HG02870 (cell line): ENCODE data around the gene SLC39A2.
"Not testable (repeated sequence)": the region's sequence is repeated elsewhere in the genome, so short reads cannot be mapped to it uniquely, and the experiment has no call there.

Experiments used
- ATAC-seq: cut with Tn5 transposase; IDR thresholded peaks from one replicate; pipeline ENCODE4 v1.9.1; 2021; ENCODE audit warnings: mild to moderate bottlenecking, moderate library complexity; ENCODE audit not compliant: unreplicated experiment

The SLC39A2 gene

DNA sequence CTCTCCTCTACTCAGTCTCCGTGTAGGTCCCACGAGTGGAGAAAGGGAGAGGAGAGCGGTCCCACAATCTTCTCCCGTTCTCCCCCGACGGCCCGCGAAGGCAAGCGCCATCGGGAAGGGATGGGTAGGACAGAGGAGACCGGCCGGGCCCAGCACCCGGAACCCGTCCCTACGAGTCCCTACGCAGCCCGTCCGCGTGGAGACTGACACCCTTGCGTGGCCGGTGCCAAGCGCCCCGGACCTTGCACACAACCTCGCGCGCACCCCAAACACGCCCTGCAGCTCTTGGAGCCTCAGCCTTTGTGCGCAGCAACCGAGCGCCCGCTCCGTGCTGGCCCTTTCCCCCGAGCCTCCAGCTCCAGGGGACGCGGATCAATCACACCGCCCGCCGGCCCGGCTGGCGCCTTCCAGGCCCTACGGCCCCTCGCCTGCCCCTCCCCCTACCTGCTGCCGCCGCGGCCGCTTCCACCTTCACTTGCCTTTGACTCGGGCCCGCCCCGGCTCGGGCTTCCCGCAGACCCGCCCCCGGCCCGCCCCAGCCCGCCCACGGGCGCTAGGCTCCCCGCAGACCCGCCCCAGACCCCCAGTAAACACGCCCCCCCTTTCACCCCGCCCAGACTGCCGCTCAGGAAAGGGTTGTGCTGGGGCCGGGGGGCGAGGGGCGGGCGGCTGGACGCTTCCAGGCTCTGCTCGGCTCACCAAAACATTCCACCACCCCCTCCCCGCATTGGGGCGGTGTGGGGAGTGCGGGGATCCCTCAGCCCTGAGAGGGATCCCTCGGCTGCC, 25.7 kb downstream of the SLC39A2 start, which contains the start of gene NDRG2:
NDRG2 (minus strand) TSS at position 477 of the 786 bp plus-strand sequence. CDS start 1,746 bp downstream, outside the sequence.
- ATAC-seq = no peak

DNA sequence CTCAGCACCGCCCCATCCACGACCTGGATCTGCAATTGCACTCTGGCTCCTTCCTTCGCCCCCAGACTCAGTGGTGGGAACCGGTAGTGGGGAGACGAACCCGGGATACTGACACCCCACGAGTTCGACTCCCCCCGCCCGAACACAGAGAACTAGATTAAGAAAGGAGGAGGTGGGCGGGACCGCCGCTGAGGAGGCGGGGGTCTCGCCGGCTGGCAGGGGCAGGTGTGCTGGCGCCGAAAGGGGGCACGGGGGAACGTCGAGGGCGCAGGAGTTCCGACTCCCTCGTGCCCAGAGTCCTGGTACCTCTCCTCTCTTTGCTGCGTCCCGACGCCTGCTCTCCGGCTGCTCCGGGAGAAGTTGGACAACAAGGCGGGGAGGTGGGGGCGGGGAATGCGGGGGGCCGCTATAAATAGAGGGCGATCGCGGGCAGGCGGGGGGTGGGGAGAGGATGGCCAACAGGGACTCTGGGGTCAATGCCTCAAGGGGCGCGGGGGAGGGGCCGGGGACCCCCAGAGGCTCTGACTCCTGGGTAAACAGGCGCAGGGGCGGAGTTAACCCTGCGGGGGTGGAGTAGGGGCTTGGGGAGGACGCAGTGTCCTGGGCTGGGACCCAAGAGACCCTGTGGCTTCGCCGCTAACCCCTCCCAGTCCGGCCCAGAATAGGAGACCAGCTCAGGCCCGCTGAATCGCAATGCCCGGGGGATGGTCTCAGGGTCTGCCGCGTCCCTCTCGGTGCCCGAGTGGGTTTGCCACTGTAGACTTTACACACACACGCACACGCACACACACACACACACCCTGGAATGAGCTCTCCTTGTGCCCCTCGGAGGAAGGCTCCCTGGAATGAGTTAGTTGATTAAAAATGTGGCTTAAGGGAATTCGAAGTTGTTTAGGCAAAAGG, 26.5 kb downstream of the SLC39A2 start:
- no peak for ATAC-seq

- ATAC-seq = no peak
Observed at GRCh38 chr14:21026274-21026987, 27.3 kb downstream of the SLC39A2 start.

GRCh38 chr14:21026988-21027315, 27.9 kb downstream of the SLC39A2 start:
- ATAC-seq = no peak

- ATAC-seq = no peak
Observed at GRCh38 chr14:21029917-21030316, 30.8 kb downstream of the SLC39A2 start, which contains the start of gene TPPP2. TSS of gene TPPP2 (plus strand) at chr14:21030217. CDS start at chr14:21030582, 365 bp downstream.

GRCh38 chr14:21030531-21030930, 31.4 kb downstream of the SLC39A2 start:
- no peak for ATAC-seq

GRCh38 chr14:21032326-21033132, 33.4 kb downstream of the SLC39A2 start:
- ATAC-seq = no peak

DNA sequence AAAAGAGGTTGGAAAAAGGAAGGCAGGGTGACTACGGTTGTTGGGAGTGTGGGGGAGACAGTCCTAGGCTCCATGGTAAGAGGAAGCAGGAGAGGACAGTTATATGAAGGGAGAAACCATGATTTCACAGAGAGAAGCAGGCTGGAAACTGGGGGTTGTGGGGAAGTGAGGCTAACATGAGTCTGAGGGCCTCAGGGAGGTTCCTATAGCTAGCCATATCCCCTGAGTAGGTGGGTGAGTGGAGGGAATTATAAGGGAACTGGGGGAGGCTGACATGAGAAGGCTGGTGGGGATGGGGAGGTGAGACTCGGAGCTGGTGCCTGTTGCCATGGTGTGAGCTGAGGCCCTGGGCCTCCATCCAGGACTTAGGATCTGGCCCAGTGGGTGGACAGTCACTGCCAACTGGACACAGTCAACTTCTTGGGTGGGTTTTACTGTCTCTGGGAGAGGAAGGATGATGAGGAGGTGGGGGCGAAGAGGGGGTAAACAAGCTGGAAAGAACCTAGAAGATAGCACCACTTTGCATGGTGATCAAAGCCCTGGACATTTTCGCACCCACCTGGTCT, 34.1 kb downstream of the SLC39A2 start:
- no peak for ATAC-seq

- no peak for ATAC-seq
Observed at GRCh38 chr14:21034707-21035106, 35.6 kb downstream of the SLC39A2 start, which contains the start of gene RNASE13. TSS of gene RNASE13 (minus strand) at chr14:21034807. CDS start at chr14:21034288, 519 bp downstream.

DNA sequence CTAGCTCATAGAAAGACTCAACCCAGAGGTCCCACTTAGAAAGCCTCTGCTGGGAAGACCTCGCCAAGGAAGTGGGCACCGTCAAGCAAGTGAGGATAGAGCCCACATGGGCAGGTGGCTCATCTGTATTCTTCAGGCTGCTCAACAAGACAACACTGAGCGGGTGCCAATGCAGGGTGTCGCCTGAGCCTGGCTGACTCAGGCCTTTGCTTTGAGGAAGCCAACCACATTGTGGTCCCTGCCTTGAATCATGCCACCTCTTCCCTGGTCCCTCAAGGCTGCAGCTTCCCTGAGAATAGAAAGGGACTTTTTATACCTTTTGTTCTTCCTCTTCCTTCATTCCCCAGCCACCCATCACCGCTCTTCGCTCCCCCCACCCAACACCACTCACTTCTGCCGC, 37.7 kb downstream of the SLC39A2 start:
- no peak for ATAC-seq

DNA sequence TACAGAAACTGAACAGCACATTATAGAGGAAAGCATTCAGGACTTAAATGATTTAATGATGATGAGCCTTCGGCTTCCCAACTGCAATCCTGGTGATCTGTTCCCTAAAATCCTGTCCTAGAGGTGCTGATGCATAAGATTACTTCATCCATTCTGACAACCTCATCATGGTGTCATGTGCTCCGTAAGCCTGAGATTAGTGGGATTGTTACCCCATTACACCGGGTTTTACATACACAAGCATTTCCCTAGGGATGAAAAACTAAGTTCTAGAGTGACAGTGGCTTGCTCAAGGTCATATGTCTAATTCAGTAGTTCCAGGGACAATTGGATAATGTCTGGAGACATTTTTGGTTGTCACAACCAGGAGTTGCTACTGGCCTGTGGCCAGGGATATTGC, 38.1 kb downstream of the SLC39A2 start:
- ATAC-seq = no peak

GRCh38 chr14:21038441-21039422, 39.6 kb downstream of the SLC39A2 start:
- ATAC-seq = no peak

DNA sequence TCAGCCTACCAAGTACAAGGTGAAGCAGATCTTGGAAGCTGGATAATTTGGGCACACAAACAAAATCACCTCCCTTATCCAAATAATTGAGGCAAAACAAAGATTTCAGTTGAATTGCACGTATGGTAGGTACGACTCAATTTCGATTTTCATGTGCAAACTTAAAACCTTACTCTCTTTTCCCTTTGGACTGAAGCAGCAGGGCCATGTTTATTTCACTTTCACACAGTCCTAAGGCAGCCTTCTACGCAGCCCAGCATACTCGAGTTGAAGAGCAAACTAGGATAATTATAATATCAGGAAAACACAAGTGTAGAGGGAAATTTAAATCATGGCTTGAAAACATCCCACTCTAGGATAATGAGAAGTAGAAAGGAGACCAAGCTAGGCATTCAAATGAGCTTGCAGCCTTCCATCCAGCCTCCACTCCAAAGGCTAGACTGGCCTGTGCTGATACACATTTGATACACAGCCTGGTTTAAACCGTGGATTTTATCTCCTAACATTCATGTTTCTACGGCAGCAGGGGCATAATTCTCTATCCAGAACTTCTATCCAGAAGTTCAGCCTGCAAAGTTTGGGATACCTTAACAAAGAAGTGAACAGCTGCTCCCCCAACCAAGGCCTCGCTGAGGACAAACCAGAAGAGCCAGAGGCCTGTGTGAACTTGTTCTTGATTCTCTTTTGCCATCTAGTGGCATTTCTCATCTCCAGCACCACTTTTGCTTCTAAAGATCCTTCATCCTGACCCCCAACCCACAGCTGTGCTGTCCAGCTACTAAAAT, 40.7 kb downstream of the SLC39A2 start:
- peak; percentile 78 for ATAC-seq

DNA sequence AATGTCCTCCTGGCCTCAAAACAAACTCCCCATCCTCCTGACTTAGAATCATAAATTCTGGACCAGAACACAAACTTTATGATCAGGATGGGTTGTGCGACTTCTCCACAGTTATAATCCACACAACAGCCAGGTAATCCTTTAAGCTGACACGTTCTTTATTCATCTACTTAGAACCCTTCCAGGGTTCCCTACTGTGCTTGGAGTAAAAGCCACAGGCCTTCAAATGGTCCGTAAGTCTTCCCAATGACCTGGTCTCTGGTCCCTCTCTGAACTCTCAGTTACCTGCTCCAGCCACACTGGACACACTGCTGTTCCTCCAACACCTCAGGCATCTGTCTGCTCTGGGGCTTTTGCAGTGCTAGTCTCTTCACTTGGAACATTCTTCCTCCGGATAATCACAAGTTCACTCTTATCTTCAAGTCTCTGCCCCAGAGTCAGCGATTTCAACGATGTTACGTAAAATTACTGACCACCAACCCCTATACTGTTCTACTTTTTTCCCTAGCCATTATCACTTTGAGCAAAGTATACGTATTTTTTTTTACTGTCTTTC, 41.4 kb downstream of the SLC39A2 start:
- no peak for ATAC-seq

DNA sequence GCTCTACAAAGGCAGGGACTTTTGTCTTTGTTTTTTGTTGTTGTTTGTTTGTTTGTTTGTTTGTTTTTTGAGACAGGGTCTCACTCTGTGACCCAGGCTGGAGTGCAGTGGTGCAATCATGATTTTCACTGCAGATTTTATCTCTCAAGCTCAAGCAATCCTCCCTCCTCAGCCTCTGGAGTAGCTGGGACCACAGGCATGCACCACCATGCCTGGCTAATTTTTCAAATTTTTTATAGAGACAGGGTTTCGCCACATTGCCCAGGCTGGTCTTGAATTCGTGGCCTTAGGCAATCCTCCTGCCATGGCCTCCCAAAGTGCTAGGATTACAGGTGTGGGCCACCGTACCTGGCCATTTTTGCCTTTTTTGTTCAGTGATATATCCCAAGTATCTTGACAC, 41.8 kb downstream of the SLC39A2 start:
- not testable (repeated sequence) for ATAC-seq

- ATAC-seq = no peak
Observed at GRCh38 chr14:21041676-21042433, 42.8 kb downstream of the SLC39A2 start, which contains the start of gene RNASE7. TSS of gene RNASE7 (plus strand) at chr14:21042362. CDS start at chr14:21042993, 631 bp downstream.

DNA sequence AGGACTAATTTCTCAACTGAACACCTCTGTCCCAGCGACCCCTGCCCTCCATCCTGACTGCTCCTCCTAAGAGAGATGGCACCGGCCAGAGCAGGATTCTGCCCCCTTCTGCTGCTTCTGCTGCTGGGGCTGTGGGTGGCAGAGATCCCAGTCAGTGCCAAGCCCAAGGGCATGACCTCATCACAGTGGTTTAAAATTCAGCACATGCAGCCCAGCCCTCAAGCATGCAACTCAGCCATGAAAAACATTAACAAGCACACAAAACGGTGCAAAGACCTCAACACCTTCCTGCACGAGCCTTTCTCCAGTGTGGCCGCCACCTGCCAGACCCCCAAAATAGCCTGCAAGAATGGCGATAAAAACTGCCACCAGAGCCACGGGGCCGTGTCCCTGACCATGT, 43.8 kb downstream of the SLC39A2 start:
- no peak for ATAC-seq
